Activated CD8-positive, alpha-beta T cell treated with anti-CD3 and anti-CD28 coated beads, Interleukin-2, amount 10 ng/mL, durations not matched to agents 7 days and 5 days (primary cell): ENCODE results near the gene PHYHD1. TPM values are rescaled to one million over a fixed set of nuclear protein-coding genes. Genes with fewer than 3 reads are reported as not detected.

ENCODE experiments used
- total RNA-seq, 2 experiments: library from RNA; stranded (reverse); gene quantifications; one replicate each; pipeline ENCODE4 v1.2.3, GENCODE V29; 2021

PHYHD1 gene
- total RNA-seq, 2 experiments from 2014 or later: 0.55 to 0.68 TPM

Other genes with a start within 250 kb of the PHYHD1 start
- gene SET, start 231.8 kb upstream of the PHYHD1 start, total RNA-seq: 100 to 1,000 TPM; 574 to 607 TPM
- gene PKN3, start 218.5 kb upstream of the PHYHD1 start, total RNA-seq: 1 to 10 TPM; 7.6 to 8.0 TPM
- gene ZDHHC12, start 196.9 kb upstream of the PHYHD1 start, total RNA-seq: 10 to 100 TPM; 80.4 to 88.4 TPM
- gene ZER1, start 149.1 kb upstream of the PHYHD1 start, total RNA-seq: 10 to 100 TPM; 15.3 to 15.9 TPM
- 10 to 100 TPM; 19.1 to 22.5 TPM for gene TBC1D13, start 133.7 kb upstream of the PHYHD1 start, total RNA-seq
- 10 to 100 TPM; 23.9 to 24.7 TPM for gene ENDOG, start 102.5 kb upstream of the PHYHD1 start, total RNA-seq
- 10 to 100 TPM; 77.3 to 81.2 TPM for gene SPOUT1, start 91.2 kb upstream of the PHYHD1 start, total RNA-seq
- gene KYAT1, start 39.0 kb upstream of the PHYHD1 start, total RNA-seq: 10 to 100 TPM; 12.6 to 13.0 TPM
- 10 to 100 TPM; 26.1 to 27.2 TPM for gene LRRC8A, start 38.8 kb upstream of the PHYHD1 start, total RNA-seq
- gene DOLK, start 26.6 kb downstream of the PHYHD1 start, total RNA-seq: 1 to 10 TPM; 7.9 to 8.7 TPM
- gene NUP188, start 26.7 kb downstream of the PHYHD1 start, total RNA-seq: 10 to 100 TPM; 83.8 to 85.2 TPM
- 100 to 1,000 TPM; 107 to 109 TPM for gene SH3GLB2, start 107.3 kb downstream of the PHYHD1 start, total RNA-seq
- gene MIGA2, start 115.6 kb downstream of the PHYHD1 start, total RNA-seq: 10 to 100 TPM; 38.3 to 45.6 TPM
- gene DOLPP1, start 160.1 kb downstream of the PHYHD1 start, total RNA-seq: 10 to 100 TPM; 15.9 to 18.8 TPM
- gene CRAT, start 189.8 kb downstream of the PHYHD1 start, total RNA-seq: 10 to 100 TPM; 21.9 to 22.2 TPM
- gene PTPA, start 190.4 kb downstream of the PHYHD1 start, total RNA-seq: 100 to 1,000 TPM; 114 to 125 TPM